AG04450 (cell line): ENCODE measurements around the gene ZBTB7C. TPM values are rescaled to one million over a fixed set of nuclear protein-coding genes. Genes with fewer than 3 reads are reported as not detected.

ENCODE experiments used
- CTCF ChIA-PET: fragments of 300-600, 350-600 bp; formaldehyde crosslinking; extraction: SDS; loops from one replicate; lab custom pipeline; 2022; ENCODE audit warnings: antibody characterized with exemption, inconsistent platforms; lab: Charles Lee
- POLR2A ChIA-PET: fragments of 350-600 bp; formaldehyde crosslinking; extraction: SDS; loops from one replicate; lab custom pipeline; 2021; ENCODE audit warnings: antibody characterized with exemption, inconsistent platforms; lab: Yijun Ruan, JAX
- DNase-seq: peaks from one replicate; pipeline ENCODE4 v3.0.0-alpha.2; 2011; ENCODE audit warnings: low read depth, low spot score
- H3K27ac ChIP-seq: one replicate; pipeline ENCODE4 v1.5.1; 2012; ENCODE audit warnings: low read depth, low read length, control low read depth
- H3K27me3 ChIP-seq: one replicate; pipeline ENCODE4 v1.6.0; 2012; ENCODE audit warnings: low read length; ENCODE audit not compliant: control insufficient read depth, insufficient read depth
- H3K4me3 ChIP-seq: 2 replicates; pipeline ENCODE4 v1.5.1; 2011; ENCODE audit warnings: mild to moderate bottlenecking, low read depth, low read length, control low read depth
- H3K9me3 ChIP-seq: 2 replicates; pipeline ENCODE4 v1.5.1; 2012; ENCODE audit warnings: low read length; ENCODE audit not compliant: control insufficient read depth, insufficient read depth
- polyA plus RNA-seq: library from polyadenylated mRNA; depleted of rRNA; stranded (reverse); fragments of >200 nt; gene quantifications from 2 replicates; pipeline ENCODE4 v1.2.3, GENCODE V29; 2011
- TF ChIP-seq, protein P1 (sequence below): IDR thresholded peaks from 2 replicates; pipeline ENCODE4 v1.5.1; 2011; ENCODE audit warnings: low read depth, low read length, control low read depth, inconsistent platforms

The ZBTB7C gene
- polyA plus RNA-seq, 1 experiment = not detected

DNA sequence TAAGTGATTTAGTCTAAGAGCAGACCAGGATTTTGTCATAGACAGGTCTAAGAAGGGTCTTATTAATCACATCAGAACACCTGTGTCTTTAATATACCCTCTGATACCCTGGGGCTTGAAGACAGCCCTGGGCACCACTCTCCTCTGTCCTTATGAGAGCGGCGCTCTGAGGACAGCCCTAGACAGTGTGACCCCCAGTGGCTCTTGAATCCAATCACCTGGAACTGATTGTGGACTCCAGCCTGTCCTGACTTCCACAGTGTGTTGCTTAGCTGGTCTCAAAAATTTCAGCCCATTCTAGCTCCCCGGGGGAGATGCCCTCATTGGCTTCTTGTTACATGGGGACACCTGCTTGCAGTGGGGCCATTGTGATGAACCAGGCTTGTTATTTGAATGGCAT, 282.9 kb downstream of the ZBTB7C start:
- Histone ChIP-seq H3K9me3 (no peaks in the 10 kb centered on the region), H3K27me3 (peaks cover 15% of the 10 kb centered on the region), H3K4me3 (no peak overlapping the region), H3K27ac (no peak overlapping the region)
- POLR2A ChIA-PET = no interaction called here
- TF ChIP-seq, protein P1, sequence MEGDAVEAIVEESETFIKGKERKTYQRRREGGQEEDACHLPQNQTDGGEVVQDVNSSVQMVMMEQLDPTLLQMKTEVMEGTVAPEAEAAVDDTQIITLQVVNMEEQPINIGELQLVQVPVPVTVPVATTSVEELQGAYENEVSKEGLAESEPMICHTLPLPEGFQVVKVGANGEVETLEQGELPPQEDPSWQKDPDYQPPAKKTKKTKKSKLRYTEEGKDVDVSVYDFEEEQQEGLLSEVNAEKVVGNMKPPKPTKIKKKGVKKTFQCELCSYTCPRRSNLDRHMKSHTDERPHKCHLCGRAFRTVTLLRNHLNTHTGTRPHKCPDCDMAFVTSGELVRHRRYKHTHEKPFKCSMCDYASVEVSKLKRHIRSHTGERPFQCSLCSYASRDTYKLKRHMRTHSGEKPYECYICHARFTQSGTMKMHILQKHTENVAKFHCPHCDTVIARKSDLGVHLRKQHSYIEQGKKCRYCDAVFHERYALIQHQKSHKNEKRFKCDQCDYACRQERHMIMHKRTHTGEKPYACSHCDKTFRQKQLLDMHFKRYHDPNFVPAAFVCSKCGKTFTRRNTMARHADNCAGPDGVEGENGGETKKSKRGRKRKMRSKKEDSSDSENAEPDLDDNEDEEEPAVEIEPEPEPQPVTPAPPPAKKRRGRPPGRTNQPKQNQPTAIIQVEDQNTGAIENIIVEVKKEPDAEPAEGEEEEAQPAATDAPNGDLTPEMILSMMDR = no peak
- CTCF ChIA-PET = no interaction called here
- DNase-seq = no peak

- POLR2A ChIA-PET = no interaction called here
- H3K9me3 ChIP-seq = no peaks in the 10 kb centered on the region
- H3K4me3 ChIP-seq = no peak overlapping the region
- CTCF ChIA-PET = no interaction called here
- no peak for DNase-seq
- H3K27ac ChIP-seq = no peak overlapping the region
- peaks cover 15% of the 10 kb centered on the region for H3K27me3 ChIP-seq
- TF ChIP-seq, protein P1 = no peak
Measured at GRCh38 chr18:48125724-48126123, 283.5 kb downstream of the ZBTB7C start.

DNA sequence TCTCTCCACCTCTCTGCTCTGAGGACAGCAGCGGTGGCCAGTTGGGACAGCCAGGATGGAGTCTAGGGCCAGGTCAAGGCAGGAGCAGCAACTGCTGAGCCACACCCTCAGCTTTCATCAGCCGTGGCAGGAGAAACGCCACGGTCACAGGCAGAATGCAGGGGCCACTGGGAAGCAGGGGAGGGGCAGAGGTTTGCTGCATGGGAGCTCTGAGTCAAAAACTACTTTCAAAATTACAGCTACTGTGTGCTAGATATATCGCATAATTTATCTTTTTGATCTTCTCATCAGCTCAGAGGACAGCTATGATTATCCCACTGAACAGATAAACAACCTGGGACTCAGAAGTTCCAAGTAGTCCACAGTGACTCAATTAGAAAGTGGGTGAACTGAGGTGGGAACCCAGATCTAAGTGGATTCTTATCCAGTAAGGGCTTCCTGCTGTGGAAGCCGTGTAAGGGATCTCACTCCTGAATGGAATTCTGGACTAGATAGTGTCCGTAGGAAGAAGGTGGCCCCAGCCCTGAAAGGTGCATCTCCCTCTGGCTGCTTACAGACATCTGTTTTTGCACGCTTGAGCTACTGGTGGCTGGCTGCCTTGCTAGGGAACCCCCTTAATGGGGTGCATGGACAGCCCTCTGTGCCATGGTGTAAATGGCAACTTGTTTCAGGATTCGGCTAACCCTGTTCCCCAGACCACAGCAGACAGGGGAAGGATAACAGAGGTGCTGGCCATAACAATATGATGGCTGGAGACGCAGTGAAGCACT, 284.1 kb downstream of the ZBTB7C start:
- no peak overlapping the region for H3K4me3 ChIP-seq
- no peak for DNase-seq
- TF ChIP-seq, protein P1 = no peak
- CTCF ChIA-PET = no interaction called here
- no peaks in the 10 kb centered on the region for H3K9me3 ChIP-seq
- peaks cover 12% of the 10 kb centered on the region for H3K27me3 ChIP-seq
- no peak overlapping the region for H3K27ac ChIP-seq
- POLR2A ChIA-PET = no interaction called here

GRCh38 chr18:48123941-48124340, 285.2 kb downstream of the ZBTB7C start:
- H3K27ac ChIP-seq = no peak overlapping the region
- ChIA-PET CTCF (no interaction called here), POLR2A (no interaction called here)
- no peaks in the 10 kb centered on the region for H3K9me3 ChIP-seq
- H3K4me3 ChIP-seq = no peak overlapping the region
- DNase-seq = no peak
- TF ChIP-seq, protein P1 = no peak
- H3K27me3 ChIP-seq = peaks cover 10% of the 10 kb centered on the region

- POLR2A ChIA-PET = no interaction called here
- Histone ChIP-seq H3K9me3 (no peaks in the 10 kb centered on the region), H3K4me3 (no peak overlapping the region), H3K27me3 (peaks cover 10% of the 10 kb centered on the region), H3K27ac (no peak overlapping the region)
- TF ChIP-seq, protein P1 = no peak
- DNase-seq = no peak
- CTCF ChIA-PET = no interaction called here
Measured at GRCh38 chr18:48123324-48123723, 285.9 kb downstream of the ZBTB7C start.
